Kidney epithelial cell (primary cell): ENCODE measurements around the gene RHOH. TPM values are rescaled to one million over a fixed set of nuclear protein-coding genes. Genes with fewer than 3 reads are reported as not detected.

Experiments
- DNase-seq: peaks from one replicate; pipeline ENCODE4 v3.0.0-alpha.2; 2010; ENCODE audit warnings: low read depth
- H3K27me3 ChIP-seq: 2 replicates; pipeline ENCODE4 v1.6.0; 2011; ENCODE audit warnings: low read length; ENCODE audit not compliant: control insufficient read depth, insufficient read depth
- H3K36me3 ChIP-seq: 2 replicates; pipeline ENCODE4 v1.5.1; 2011; ENCODE audit warnings: low read length; ENCODE audit not compliant: control insufficient read depth, insufficient read depth
- H3K4me3 ChIP-seq: 2 replicates; pipeline ENCODE4 v1.5.1; 2011; ENCODE audit warnings: low read depth, mild to moderate bottlenecking, control low read depth, low read length
- total RNA-seq: library from RNA; depleted of rRNA; stranded (reverse); fragments of >200 nt; gene quantifications from 2 replicates; pipeline ENCODE4 v1.2.3, GENCODE V29; 2015
- TF ChIP-seq, protein P1 (sequence below): IDR thresholded peaks from 2 replicates; pipeline ENCODE4 v1.5.1; 2011; ENCODE audit warnings: mild to moderate bottlenecking, moderate library complexity, low read length, control low read depth, inconsistent platforms; ENCODE audit not compliant: insufficient read depth, poor library complexity, severe bottlenecking

RHOH gene
- total RNA-seq, 1 donor from 2014 or later: not detected

DNA sequence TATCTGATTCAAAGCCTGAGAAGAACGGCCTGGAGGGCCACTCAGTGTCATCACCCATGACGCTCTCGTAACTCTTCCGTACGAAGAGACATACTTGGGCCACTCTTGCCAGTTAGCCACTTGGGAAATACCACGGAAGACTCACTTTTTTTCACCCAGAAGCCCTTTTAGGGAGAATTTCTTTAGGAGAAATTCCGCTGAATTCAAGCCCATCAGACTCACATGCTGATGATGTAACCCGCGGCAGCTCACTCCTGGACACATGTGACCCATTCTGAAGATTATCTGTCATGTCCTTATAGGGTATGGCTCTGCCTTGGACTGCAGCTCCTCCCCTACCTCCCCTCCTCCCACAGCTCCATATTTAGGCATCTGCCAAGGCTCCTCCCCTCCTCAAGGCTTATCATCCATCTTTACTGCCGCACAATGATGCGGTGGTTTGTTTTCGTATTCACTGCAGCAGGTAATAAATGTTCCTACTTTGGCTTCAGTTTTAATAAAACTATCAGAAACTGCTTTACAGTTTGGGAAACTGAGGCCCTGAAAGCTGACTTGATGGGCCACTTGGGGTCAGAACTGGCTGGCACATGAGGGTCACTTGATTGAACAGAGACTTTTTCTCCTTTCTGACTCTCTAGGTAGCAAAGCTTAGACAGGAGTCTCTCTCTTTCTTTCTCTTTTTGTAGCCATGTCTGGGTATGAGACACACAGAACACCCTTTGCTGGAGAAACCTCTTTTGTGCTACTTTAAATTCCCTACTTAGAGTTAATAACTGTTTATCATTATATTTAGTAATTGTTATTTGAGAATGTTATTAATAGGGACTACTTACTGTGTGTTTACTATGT, 42.1 kb downstream of the RHOH start:
- TF ChIP-seq, protein P1, sequence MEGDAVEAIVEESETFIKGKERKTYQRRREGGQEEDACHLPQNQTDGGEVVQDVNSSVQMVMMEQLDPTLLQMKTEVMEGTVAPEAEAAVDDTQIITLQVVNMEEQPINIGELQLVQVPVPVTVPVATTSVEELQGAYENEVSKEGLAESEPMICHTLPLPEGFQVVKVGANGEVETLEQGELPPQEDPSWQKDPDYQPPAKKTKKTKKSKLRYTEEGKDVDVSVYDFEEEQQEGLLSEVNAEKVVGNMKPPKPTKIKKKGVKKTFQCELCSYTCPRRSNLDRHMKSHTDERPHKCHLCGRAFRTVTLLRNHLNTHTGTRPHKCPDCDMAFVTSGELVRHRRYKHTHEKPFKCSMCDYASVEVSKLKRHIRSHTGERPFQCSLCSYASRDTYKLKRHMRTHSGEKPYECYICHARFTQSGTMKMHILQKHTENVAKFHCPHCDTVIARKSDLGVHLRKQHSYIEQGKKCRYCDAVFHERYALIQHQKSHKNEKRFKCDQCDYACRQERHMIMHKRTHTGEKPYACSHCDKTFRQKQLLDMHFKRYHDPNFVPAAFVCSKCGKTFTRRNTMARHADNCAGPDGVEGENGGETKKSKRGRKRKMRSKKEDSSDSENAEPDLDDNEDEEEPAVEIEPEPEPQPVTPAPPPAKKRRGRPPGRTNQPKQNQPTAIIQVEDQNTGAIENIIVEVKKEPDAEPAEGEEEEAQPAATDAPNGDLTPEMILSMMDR: no peak
- no peak overlapping the region for H3K4me3 ChIP-seq
- no peaks in the 10 kb centered on the region for H3K27me3 ChIP-seq
- H3K36me3 ChIP-seq: no peaks in the 10 kb centered on the region
- no peak for DNase-seq

DNA sequence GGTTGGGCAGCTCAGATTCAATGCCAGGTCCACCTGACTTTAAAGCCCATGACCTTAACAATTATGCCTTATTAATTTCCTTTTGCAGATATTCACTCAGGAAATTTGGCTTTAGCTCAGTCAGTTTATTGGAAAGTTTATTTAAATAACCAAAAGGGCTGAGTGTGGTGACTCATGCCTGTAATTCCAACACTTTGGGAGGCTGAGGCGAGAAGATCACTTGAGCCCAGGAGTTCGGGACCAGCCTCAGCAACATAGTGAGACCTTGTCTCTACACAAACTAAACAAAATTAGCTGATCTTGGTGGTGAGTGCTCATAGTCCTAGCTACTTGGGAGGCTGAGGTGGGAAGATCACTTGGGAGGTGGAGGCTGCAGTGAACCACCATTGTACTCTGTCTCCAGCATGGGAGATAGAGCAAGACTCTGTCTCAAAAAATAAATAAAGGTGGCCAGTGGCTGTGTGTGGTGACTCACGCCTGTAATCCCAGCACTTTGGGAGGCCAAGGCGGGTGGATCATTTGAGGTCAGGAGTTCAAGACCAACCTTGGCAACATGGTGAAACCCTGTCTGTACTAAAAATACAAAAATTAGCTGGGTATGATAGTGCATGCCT, 43.3 kb downstream of the RHOH start:
- H3K36me3 ChIP-seq: no peaks in the 10 kb centered on the region
- TF ChIP-seq, protein P1: no peak
- H3K4me3 ChIP-seq: no peak overlapping the region
- DNase-seq: no peak
- H3K27me3 ChIP-seq: no peaks in the 10 kb centered on the region

DNA sequence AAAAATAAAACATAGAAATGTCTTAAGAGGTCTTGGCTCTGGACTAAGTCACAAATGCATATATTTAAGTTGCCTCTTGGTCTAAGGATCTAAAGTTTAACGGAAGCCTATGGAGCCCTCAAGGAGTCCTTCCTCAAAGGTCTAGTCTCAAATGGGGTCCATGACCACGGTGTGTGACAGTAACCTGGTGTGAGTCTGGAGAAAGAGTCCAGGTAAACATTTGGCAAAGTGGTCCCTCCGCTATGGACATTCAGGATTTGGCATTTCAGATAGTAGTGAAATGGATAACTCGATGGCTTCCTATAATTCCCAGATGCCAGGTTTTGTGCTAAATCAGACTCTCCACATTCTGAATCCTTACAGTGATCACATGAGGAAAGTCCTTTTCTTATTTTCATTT, 44.2 kb downstream of the RHOH start:
- Histone ChIP-seq H3K27me3 (no peaks in the 10 kb centered on the region), H3K4me3 (no peak overlapping the region), H3K36me3 (no peaks in the 10 kb centered on the region)
- DNase-seq: no peak
- TF ChIP-seq, protein P1: no peak

DNA sequence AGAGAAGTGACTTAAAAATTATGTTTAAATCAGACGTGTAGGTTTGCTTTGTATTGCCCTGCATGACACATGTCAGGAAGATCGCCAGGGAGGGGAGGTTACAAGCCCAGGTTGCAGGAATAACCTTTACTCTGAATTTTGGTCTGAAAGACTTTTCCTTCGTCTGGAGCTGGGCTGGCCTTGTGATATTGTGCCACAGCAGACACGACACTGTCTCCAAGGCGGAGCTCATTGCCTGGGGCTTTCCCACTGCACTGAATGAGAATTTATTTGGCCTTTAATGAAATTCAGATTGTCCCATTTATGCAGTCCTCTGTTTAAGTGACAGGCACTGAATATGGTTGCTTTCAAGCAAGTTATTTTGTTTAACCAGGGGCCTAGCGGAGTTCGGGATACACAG, 45.1 kb downstream of the RHOH start:
- DNase-seq: no peak
- TF ChIP-seq, protein P1: no peak
- no peaks in the 10 kb centered on the region for H3K27me3 ChIP-seq
- H3K4me3 ChIP-seq: no peak overlapping the region
- no peaks in the 10 kb centered on the region for H3K36me3 ChIP-seq

DNA sequence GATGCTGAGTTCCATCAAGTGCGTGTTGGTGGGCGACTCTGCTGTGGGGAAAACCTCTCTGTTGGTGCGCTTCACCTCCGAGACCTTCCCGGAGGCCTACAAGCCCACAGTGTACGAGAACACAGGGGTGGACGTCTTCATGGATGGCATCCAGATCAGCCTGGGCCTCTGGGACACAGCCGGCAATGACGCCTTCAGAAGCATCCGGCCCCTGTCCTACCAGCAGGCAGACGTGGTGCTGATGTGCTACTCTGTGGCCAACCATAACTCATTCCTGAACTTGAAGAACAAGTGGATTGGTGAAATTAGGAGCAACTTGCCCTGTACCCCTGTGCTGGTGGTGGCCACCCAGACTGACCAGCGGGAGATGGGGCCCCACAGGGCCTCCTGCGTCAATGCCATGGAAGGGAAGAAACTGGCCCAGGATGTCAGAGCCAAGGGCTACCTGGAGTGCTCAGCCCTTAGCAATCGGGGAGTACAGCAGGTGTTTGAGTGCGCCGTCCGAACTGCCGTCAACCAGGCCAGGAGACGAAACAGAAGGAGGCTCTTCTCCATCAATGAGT, 46.6 kb downstream of the RHOH start:
- H3K4me3 ChIP-seq: no peak overlapping the region
- H3K36me3 ChIP-seq: no peaks in the 10 kb centered on the region
- TF ChIP-seq, protein P1: no peak
- H3K27me3 ChIP-seq: no peaks in the 10 kb centered on the region
- DNase-seq: no peak
